B cell (primary cell): ENCODE measurements around the gene KCNH5. TPM values are rescaled to one million over a fixed set of nuclear protein-coding genes. Genes with fewer than 3 reads are reported as not detected.

Experiments
- ATAC-seq: fragments of 200-7000 bp; cut with Tn5 transposase; one replicate; pipeline ENCODE4 v1.10.0; 2021; ENCODE audit warnings: low read depth, mild to moderate bottlenecking, moderate number of reproducible peaks, moderate library complexity
- CTCF ChIA-PET: fragments of 350-600 bp; sonication (Branson Sonifier 250); formaldehyde crosslinking; loops from one replicate; lab custom pipeline; 2021; ENCODE audit warnings: antibody characterized with exemption, inconsistent platforms; lab: Charles Lee
- POLR2A ChIA-PET: fragments of 350-600 bp; sonication (Branson Sonifier 250); formaldehyde crosslinking; loops from one replicate; lab custom pipeline; 2021; ENCODE audit warnings: antibody characterized with exemption; lab: Charles Lee
- DNase-seq: peaks from one replicate; pipeline ENCODE4 v3.0.0; 2013
- H2AFZ ChIP-seq: 2 replicates; pipeline ENCODE4 v1.6.1; 2012; ENCODE audit warnings: mild to moderate bottlenecking, low read depth, low read length; ENCODE audit not compliant: insufficient read depth, poor library complexity, severe bottlenecking
- H3K27ac ChIP-seq, 2 donors: 1 replicate in 1 of 2; 2 replicates in 1 of 2; pipeline ENCODE4 v1.5.1; 2012 to 2013; ENCODE audit warnings: low read length in 2 of 2, mild to moderate bottlenecking in 2 of 2, moderate library complexity in 1 of 2
- H3K27me3 ChIP-seq, 4 experiments: fragments of 200-600 bp in 1 of 4; sonication (generic) in 1 of 4; replicated peaks in 1 of 4; 1 replicate in 2 of 4; 2 replicates in 2 of 4; pipeline versions ENCODE4 v1.6.1 to v1.7.0; 2013 to 2016; ENCODE audit warnings: low read length in 3 of 4, mild to moderate bottlenecking in 2 of 4, mixed read lengths in 1 of 4, moderate library complexity in 1 of 4; ENCODE audit not compliant: insufficient read depth in 4 of 4, control insufficient read depth in 3 of 4; ENCODE audit errors: control extremely low read depth in 1 of 4
- H3K36me3 ChIP-seq, 2 experiments: replicated peaks in 1 of 2; 1 replicate in 1 of 2; 2 replicates in 1 of 2; pipeline versions ENCODE4 v1.6.1 to v1.7.1; 2013; ENCODE audit warnings: low read length in 1 of 2; ENCODE audit not compliant: insufficient read depth in 2 of 2, control insufficient read depth in 1 of 2; ENCODE audit errors: control extremely low read depth in 1 of 2, extremely low read depth in 1 of 2
- H3K4me1 ChIP-seq, 2 donors: fragments of 200-600 bp in 1 of 2; sonication (generic) in 1 of 2; 1 replicate in 1 of 2; 2 replicates in 1 of 2; pipeline versions ENCODE4 v1.5.1 to v1.6.1; 2013 to 2017; ENCODE audit warnings: low read length in 2 of 2; ENCODE audit not compliant: control insufficient read depth in 2 of 2, insufficient read depth in 2 of 2
- H3K4me2 ChIP-seq: replicated peaks from 2 replicates; pipeline ENCODE3; 2012; ENCODE audit warnings: mild to moderate bottlenecking, low read depth, low read length; ENCODE audit not compliant: poor library complexity, severe bottlenecking
- H3K4me3 ChIP-seq, 5 experiments: fragments of 200-600 bp in 1 of 5; sonication (generic) in 1 of 5; 1 replicate in 3 of 5; 2 replicates in 2 of 5; pipeline versions ENCODE4 v1.5.1 to v1.7.0; 2011 to 2016; ENCODE audit warnings: low read length in 4 of 5, mild to moderate bottlenecking in 4 of 5, low read depth in 2 of 5, control low read depth in 1 of 5, moderate library complexity in 1 of 5; ENCODE audit not compliant: insufficient read depth in 1 of 5; ENCODE audit errors: control extremely low read depth in 1 of 5, extremely low read depth in 1 of 5
- H3K79me2 ChIP-seq: fragments of 200-600 bp; sonication (generic); one replicate; pipeline ENCODE4 v1.6.0; 2016; ENCODE audit warnings: low read length; ENCODE audit not compliant: control insufficient read depth, insufficient read depth
- H3K9ac ChIP-seq: fragments of 200-600 bp; sonication (generic); 2 replicates; pipeline ENCODE4 v1.6.1; 2017; ENCODE audit warnings: mild to moderate bottlenecking, low read length, moderate library complexity
- H3K9me3 ChIP-seq, 3 donors: one replicate each; pipeline versions ENCODE4 v1.6.1 to v1.7.1; 2013; ENCODE audit warnings: low read length in 2 of 3; ENCODE audit not compliant: control insufficient read depth in 2 of 3, insufficient read depth in 1 of 3; ENCODE audit errors: control extremely low read depth in 1 of 3
- H4K20me1 ChIP-seq: 2 replicates; pipeline ENCODE4 v1.6.0; 2012; ENCODE audit warnings: mild to moderate bottlenecking, low read length; ENCODE audit not compliant: insufficient read depth, control insufficient read depth, poor library complexity, severe bottlenecking
- H3K27ac Mint-ChIP-seq: one replicate; pipeline ENCODE4 v1.8.0; 2021; ENCODE audit warnings: mixed read lengths
- H3K27me3 Mint-ChIP-seq: one replicate; pipeline ENCODE4 v1.8.0; 2021; ENCODE audit warnings: mixed read lengths
- H3K4me1 Mint-ChIP-seq: one replicate; pipeline ENCODE4 v1.8.0; 2021; ENCODE audit warnings: mixed read lengths
- H3K4me3 Mint-ChIP-seq: one replicate; pipeline ENCODE4 v1.8.0; 2021; ENCODE audit warnings: mixed read lengths
- H3K9me3 Mint-ChIP-seq: one replicate; pipeline ENCODE4 v1.8.0; 2022; ENCODE audit warnings: mixed read lengths; ENCODE audit not compliant: insufficient read depth
- CTCF ChIP-seq: fragments of 200-600 bp; IDR thresholded peaks from one replicate; pipeline ENCODE4 v1.8.0; 2022; ENCODE audit warnings: antibody characterized with exemption, mild to moderate bottlenecking
- EZH2 ChIP-seq: IDR thresholded peaks from 2 replicates; pipeline ENCODE4 v1.6.1; 2012; ENCODE audit warnings: borderline replicate concordance, low read depth, mild to moderate bottlenecking, moderate library complexity, low read length; ENCODE audit not compliant: insufficient read depth, poor library complexity, severe bottlenecking
- WGBS: methylation state at CpG from one replicate; pipeline ENCODE4 v1.1.5; 2013; ENCODE audit warnings: missing lambda C conversion rate; ENCODE audit not compliant: insufficient coverage; 5-methylcytosine and 5-hydroxymethylcytosine counted together
- intact Hi-C: fragments of 100-400 bp; cut with micrococcal nuclease; formaldehyde crosslinking; loops from one replicate; pipeline ENCODE4 v1.10.0; 2022
- polyA plus RNA-seq: library from polyadenylated mRNA; depleted of rRNA; stranded (reverse); fragments of >200 nt; gene quantifications from 2 replicates; pipeline ENCODE4 v1.2.3, GENCODE V29; 2012
- total RNA-seq, 2 donors: library from RNA; stranded (reverse); fragments of 120-200 nt in 1 of 2; gene quantifications; 1 replicate in 1 of 2; 2 replicates in 1 of 2; pipeline versions ENCODE4 v1.2.3 to v1.2.4, GENCODE V29; 2013 to 2022

Gene KCNH5
- total and polyA plus RNA-seq, 2 donors (not counting 1 experiment from before 2014, with no cell fraction given) = not detected

- no peak overlapping the region for H3K9ac ChIP-seq
- Mint-ChIP-seq H3K4me1 (no peaks in the 10 kb centered on the region), H3K27ac (no peak overlapping the region), H3K4me3 (no peak overlapping the region), H3K9me3 (no peaks in the 10 kb centered on the region), H3K27me3 (no peaks in the 10 kb centered on the region)
- WGBS = no CpG with 5 or more reads among the region's 2 CpGs
- intact Hi-C loops = no loop called here
- H3K4me2 ChIP-seq = no peak overlapping the region
- H3K36me3 ChIP-seq = no peaks in the 10 kb centered on the region
- H3K27ac ChIP-seq = no peak overlapping the region
- no peak for DNase-seq
- H3K79me2 ChIP-seq = no peaks in the 10 kb centered on the region
- no peaks in the 10 kb centered on the region for H4K20me1 ChIP-seq
- TF ChIP-seq CTCF (no peak), EZH2 (no peak)
- ATAC-seq = no peak
- peaks cover 0 to 2% (median 0%) of the 10 kb centered on the region in 3 donors for H3K9me3 ChIP-seq
- no peaks in the 10 kb centered on the region for H3K4me1 ChIP-seq
- H2AFZ ChIP-seq = no peak overlapping the region
- CTCF ChIA-PET = no interaction called here
- no peaks in the 10 kb centered on the region for H3K27me3 ChIP-seq
- POLR2A ChIA-PET = no interaction called here
- H3K4me3 ChIP-seq = no peak overlapping the region
These were observed 147.5 kb downstream of the KCNH5 start for GRCh38 chr14:62897771-62898170.

- no peaks in the 10 kb centered on the region for H4K20me1 ChIP-seq
- H3K27me3 Mint-ChIP-seq = no peaks in the 10 kb centered on the region
- no peak overlapping the region for H3K4me3 Mint-ChIP-seq
- no peak overlapping the region for H3K9ac ChIP-seq
- H3K27ac ChIP-seq = no peak overlapping the region
- no peaks in the 10 kb centered on the region for H3K79me2 ChIP-seq
- ChIA-PET CTCF (no interaction called here), POLR2A (no interaction called here)
- no peak overlapping the region for H3K4me2 ChIP-seq
- H3K36me3 ChIP-seq = no peaks in the 10 kb centered on the region
- no peak overlapping the region for H3K4me3 ChIP-seq
- TF ChIP-seq EZH2 (no peak), CTCF (no peak)
- H3K4me1 ChIP-seq = no peaks in the 10 kb centered on the region
- H3K27me3 ChIP-seq = no peaks in the 10 kb centered on the region
- intact Hi-C loops = no loop called here
- no peaks in the 10 kb centered on the region for H3K9me3 Mint-ChIP-seq
- no peak for DNase-seq
- WGBS = no CpG with 5 or more reads among the region's 1 CpG
- no peak overlapping the region for H3K27ac Mint-ChIP-seq
- peaks cover 0 to 2% (median 0%) of the 10 kb centered on the region in 3 donors for H3K9me3 ChIP-seq
- no peak overlapping the region for H2AFZ ChIP-seq
- ATAC-seq = no peak
- no peaks in the 10 kb centered on the region for H3K4me1 Mint-ChIP-seq
These were observed 148.3 kb downstream of the KCNH5 start for GRCh38 chr14:62896932-62897456.
